Stomach (tissue), 4 donors: ENCODE data around the gene PTTG2.

Source experiments
- POLR2A ChIP-seq, 4 donors: fragments of 450-650 bp; IDR thresholded peaks; one replicate each; pipeline ENCODE4 v1.6.1; 2016; ENCODE audit warnings: antibody characterized with exemption in 4 of 4, control low read depth in 2 of 4, mild to moderate bottlenecking in 1 of 4, moderate library complexity in 1 of 4
- POLR2AphosphoS5 ChIP-seq, 3 donors: sonication (generic); formaldehyde crosslinking; IDR thresholded peaks; one replicate each; pipeline ENCODE4 v1.6.1; 2016; ENCODE audit warnings: antibody characterized with exemption in 3 of 3
- TF ChIP-seq, protein P1 (sequence below), 7 experiments: fragments of 450-650 bp in 4 of 7; fragments of 200-600 bp in 3 of 7; sonication (generic) in 3 of 7; IDR thresholded peaks; one replicate each; pipeline ENCODE4 v1.5.1; 2016 to 2019; ENCODE audit warnings: antibody characterized with exemption in 7 of 7, control low read depth in 2 of 7, mild to moderate bottlenecking in 1 of 7

DNA sequence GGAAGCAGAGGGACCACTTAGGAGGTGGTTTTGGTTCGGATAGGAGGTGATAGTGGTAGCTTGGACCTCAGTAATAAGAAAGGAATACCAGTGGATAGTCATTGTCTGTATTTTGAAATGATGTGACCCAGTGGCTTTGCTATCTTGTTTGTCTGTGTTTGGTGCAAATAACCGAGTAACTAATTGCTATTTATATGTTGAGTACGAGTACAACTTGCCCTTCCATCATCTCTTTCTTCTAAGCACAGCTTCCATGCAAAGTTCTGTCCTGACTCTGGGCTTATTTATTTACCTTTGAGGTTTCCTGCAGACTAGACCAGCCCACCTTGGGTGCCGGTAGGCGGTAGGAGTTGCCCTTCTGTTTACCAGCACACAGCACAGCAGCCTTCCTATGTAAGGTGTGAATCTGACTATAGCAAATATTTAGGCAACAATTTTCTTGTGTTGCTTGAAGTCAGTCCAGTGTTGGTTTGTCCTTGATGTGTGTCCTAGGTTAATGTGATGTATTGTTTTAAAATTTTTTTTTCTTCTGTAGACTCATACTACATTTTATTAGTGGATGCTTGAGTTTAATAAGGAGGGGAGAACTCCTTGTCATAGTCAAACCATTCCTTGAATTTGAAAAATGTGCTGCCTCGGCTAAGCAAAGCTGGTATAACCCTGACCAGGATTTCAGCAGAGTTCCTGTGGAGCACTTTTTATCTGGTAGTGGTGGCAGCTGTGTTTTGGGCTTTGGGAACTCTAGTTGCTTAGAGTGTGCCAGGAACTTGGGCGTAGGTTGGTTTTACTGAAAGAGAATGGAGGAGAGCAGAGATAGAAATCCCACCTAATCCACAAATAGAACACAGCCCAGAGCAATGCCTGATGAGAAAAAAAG lies 21.9 kb downstream of the PTTG2 start:
- TF ChIP-seq POLR2A (IDR thresholded peaks at IDR 0.05), result no peak
- TF ChIP-seq, protein P1, sequence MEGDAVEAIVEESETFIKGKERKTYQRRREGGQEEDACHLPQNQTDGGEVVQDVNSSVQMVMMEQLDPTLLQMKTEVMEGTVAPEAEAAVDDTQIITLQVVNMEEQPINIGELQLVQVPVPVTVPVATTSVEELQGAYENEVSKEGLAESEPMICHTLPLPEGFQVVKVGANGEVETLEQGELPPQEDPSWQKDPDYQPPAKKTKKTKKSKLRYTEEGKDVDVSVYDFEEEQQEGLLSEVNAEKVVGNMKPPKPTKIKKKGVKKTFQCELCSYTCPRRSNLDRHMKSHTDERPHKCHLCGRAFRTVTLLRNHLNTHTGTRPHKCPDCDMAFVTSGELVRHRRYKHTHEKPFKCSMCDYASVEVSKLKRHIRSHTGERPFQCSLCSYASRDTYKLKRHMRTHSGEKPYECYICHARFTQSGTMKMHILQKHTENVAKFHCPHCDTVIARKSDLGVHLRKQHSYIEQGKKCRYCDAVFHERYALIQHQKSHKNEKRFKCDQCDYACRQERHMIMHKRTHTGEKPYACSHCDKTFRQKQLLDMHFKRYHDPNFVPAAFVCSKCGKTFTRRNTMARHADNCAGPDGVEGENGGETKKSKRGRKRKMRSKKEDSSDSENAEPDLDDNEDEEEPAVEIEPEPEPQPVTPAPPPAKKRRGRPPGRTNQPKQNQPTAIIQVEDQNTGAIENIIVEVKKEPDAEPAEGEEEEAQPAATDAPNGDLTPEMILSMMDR (IDR thresholded peaks at IDR 0.05), result no peak
- TF ChIP-seq POLR2AphosphoS5 (IDR thresholded peaks at IDR 0.05), result no peak
